Measurements from ENCODE around the gene MRPL33.

GRCh38 chr2:27747827-27748352 is 23.6 kb upstream of the MRPL33 start:
- TF ChIP-seq POLR2AphosphoS5 (IDR thresholded peaks at IDR 0.05): no peak
- TF ChIP-seq MXI1 (conservative IDR thresholded peaks at IDR 0.05; ENCODE audit: poor library complexity, severe bottlenecking): no peak
- no peak for TF ChIP-seq CTCF (IDR thresholded peaks at IDR 0.05; ENCODE audit: poor library complexity, severe bottlenecking)
- TF ChIP-seq EZH2 (IDR thresholded peaks at IDR 0.05; ENCODE audit: borderline replicate concordance, insufficient read depth, low read length, poor library complexity, severe bottlenecking): no peak

Measured in neural cell (in vitro differentiated cells).